Mesodermal cell (in vitro differentiated cells): Measurements from ENCODE around the gene ALDH1A2.
"Not testable (repeated sequence)": the region's sequence is repeated elsewhere in the genome, so short reads cannot be mapped to it uniquely, and the experiment has no call there.

Experiments
- H3K27ac ChIP-seq: 2 replicates; pipeline ENCODE4 v1.7.0; 2013; ENCODE audit warnings: mild to moderate bottlenecking, low read depth, low read length, moderate library complexity; ENCODE audit not compliant: severe bottlenecking
- H3K36me3 ChIP-seq: 2 replicates; pipeline ENCODE4 v1.7.1; 2013; ENCODE audit warnings: mild to moderate bottlenecking, low read length, moderate library complexity; ENCODE audit not compliant: control insufficient read depth, insufficient read depth
- H3K4me1 ChIP-seq: one replicate; pipeline ENCODE4 v1.7.1; 2013; ENCODE audit warnings: mild to moderate bottlenecking, low read length; ENCODE audit not compliant: insufficient read depth, control insufficient read depth, poor library complexity, severe bottlenecking
- H3K4me3 ChIP-seq: 2 replicates; pipeline ENCODE4 v1.7.0; 2013; ENCODE audit warnings: low read length, control low read depth, mild to moderate bottlenecking; ENCODE audit not compliant: insufficient read depth, poor library complexity, severe bottlenecking; ENCODE audit errors: extremely low read depth
- H3K9me3 ChIP-seq: 2 replicates; pipeline ENCODE4 v1.7.1; 2013; ENCODE audit warnings: mild to moderate bottlenecking, low read length, moderate library complexity; ENCODE audit not compliant: control insufficient read depth
- WGBS, 2 experiments: methylation state at CpG; one replicate each; pipeline ENCODE4 v1.1.5; 2013; ENCODE audit warnings: missing lambda C conversion rate in 2 of 2; ENCODE audit not compliant: insufficient coverage in 2 of 2; 5-methylcytosine and 5-hydroxymethylcytosine counted together

ALDH1A2 gene

DNA sequence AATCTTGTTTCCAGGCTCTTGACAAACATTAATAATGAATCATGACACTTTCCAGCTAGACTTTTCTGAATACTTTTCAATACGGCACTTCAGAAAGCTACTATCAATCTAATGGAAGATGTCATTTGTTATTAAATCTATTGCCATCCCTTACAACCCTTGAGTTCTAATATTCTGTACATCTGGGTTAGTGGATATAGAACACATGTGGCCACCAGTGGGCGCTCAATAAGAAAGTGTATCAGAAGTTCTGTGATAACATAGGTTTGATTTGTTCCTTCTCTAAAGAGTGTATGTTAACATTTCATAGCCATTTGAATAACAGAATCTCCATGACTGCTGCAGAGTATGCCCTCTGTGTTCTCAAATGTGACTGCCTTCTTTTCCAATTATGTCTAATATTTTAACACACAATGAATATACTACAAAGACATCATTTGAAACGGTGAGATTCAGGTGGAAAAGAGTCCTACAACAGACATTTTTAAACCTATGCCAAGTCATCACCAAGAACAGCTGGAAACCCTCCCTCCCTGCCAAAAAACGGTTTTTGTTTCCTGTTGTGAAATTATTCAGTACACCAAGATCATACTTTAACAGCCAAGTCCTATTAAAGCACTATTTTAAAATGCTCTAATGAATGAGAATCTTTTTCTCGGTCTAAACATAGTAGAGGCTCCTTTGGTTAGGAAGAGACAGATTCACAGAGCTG lies 22.2 kb downstream of the ALDH1A2 start:
- H3K9me3 ChIP-seq: no peaks in the 10 kb centered on the region
- H3K36me3 ChIP-seq: no peaks in the 10 kb centered on the region
- H3K4me3 ChIP-seq: no peak overlapping the region
- 67 to 100% methylated on average over 1 to 2 of the region's 5 CpGs for WGBS, 2 experiments
- no peaks in the 10 kb centered on the region for H3K4me1 ChIP-seq
- H3K27ac ChIP-seq: no peak overlapping the region

DNA sequence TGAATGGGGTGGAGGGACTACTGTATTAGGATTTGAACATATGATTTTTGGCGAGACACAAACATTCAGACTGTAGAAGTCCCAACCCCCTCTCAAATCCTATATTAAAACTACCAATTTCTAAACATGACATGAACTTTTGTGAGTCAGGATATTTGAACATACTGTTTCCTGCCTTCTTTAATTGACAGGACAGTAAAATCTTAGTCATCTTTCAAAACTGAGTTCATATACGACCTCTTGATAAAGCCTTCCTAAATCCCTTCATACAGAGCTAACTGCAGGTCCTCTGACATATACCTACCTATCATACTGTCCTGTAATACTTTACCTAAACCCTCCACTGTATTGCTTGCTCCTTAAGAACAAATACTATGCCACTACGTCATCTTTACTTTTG lies 23.5 kb downstream of the ALDH1A2 start:
- Histone ChIP-seq H3K4me1 (no peaks in the 10 kb centered on the region), H3K4me3 (no peak overlapping the region), H3K27ac (no peak overlapping the region), H3K9me3 (no peaks in the 10 kb centered on the region), H3K36me3 (no peaks in the 10 kb centered on the region)
- 57 to 73% methylated on average over 1 of the region's 3 CpGs for WGBS, 2 experiments

DNA sequence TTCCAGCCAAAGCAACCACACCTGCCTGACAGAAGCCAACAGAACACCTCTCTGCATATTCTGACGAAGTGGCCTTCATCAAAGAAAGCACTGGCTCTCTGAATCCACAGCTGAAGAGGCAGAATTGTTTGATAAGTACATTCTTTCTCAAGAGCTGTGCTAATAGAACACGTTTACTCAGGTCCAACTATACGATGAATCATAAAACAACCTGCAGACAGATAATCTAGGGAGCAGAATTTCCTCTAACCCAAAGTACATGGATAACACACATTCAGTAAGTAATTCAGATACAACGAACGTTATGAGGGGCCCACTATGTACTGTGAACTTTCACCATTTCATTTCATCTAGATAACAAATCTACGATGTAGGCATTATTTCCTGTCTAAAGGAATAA lies 25.4 kb downstream of the ALDH1A2 start:
- Histone ChIP-seq H3K9me3 (no peaks in the 10 kb centered on the region), H3K27ac (no peak overlapping the region), H3K4me3 (no peak overlapping the region), H3K4me1 (no peaks in the 10 kb centered on the region), H3K36me3 (no peaks in the 10 kb centered on the region)
- 77 to 88% methylated on average over 2 to 4 of the region's 6 CpGs for WGBS, 2 experiments

DNA sequence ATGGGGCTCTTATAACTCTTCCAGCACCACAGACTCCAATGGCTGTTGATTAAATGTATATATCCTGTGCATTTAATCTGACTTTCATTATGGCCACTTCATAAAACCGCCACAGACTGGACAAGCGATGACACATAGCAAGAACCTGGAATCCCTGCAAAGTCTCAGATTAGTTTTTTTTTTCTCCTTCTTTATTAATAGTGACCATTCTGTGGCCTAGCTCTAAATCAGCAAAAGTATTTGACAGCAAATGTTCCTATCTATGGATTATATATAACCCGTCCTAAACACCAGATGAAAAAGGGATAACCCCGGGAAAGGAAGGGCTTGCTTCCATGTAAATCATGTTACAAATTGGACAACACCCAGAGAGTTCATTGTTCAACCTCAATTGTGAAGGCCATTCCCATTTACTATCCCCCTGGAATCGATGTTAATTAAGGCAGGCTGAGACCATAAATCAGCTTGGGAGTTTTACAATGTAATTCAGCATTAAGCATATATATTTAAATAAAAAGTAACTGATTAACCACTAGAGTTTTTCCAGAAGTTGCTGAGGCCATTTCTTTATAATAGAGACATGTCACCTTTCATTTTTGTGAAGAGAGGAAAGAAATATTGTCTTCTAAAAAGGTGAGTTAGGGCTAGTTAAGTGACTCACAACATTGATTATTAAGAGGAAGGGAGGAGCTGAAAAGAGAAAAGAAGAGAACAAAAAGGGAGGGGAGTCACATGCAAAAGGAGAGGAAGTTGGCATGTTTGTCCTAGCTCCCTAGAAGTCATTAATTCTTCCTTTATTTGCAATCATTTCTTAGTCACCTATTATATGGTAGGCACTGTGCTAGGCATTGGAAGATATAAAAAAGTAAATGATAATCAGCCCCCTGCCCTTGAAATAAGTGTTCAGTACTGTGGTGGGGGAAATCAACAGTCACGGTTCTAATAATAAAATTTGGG lies 26.2 kb downstream of the ALDH1A2 start:
- 82 to 90% methylated on average over 2 to 3 of the region's 6 CpGs for WGBS, 2 experiments
- no peak overlapping the region for H3K27ac ChIP-seq
- H3K4me1 ChIP-seq: no peaks in the 10 kb centered on the region
- H3K9me3 ChIP-seq: no peaks in the 10 kb centered on the region
- no peaks in the 10 kb centered on the region for H3K36me3 ChIP-seq
- no peak overlapping the region for H3K4me3 ChIP-seq

DNA sequence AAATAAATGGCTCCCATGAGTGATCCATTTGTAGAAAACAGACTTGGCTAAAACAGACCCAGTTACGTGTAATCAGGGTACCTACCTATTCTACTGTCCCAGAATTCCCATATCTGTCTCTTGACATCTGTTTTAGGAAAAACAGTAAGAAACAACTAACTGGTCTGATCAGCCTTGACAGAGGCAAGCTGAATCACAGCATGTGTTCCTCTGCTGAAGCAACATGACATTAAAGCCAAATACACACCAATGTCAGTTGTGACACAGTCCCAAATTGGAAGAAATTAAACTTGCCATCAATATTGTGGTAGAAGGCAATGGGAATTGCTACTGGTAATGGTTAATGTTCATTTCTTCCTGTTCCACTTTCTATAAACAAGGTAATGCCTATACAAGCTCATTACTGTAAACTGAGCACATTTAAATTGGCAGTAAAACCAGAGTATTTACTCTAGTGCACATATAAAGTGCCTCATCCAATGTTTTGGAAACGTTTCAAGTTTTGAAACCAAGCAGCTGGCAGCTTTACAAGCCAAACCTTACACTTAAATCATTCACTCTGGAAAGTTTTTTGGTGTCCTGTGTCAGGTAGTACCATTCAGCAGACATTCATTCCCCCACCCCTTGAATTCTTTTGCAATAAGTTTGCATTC lies 27.0 kb downstream of the ALDH1A2 start:
- Histone ChIP-seq H3K4me3 (no peak overlapping the region), H3K36me3 (no peaks in the 10 kb centered on the region), H3K4me1 (no peaks in the 10 kb centered on the region), H3K27ac (no peak overlapping the region), H3K9me3 (no peaks in the 10 kb centered on the region)
- 57 to 60% methylated on average over 2 of the region's 2 CpGs for WGBS, 2 experiments

DNA sequence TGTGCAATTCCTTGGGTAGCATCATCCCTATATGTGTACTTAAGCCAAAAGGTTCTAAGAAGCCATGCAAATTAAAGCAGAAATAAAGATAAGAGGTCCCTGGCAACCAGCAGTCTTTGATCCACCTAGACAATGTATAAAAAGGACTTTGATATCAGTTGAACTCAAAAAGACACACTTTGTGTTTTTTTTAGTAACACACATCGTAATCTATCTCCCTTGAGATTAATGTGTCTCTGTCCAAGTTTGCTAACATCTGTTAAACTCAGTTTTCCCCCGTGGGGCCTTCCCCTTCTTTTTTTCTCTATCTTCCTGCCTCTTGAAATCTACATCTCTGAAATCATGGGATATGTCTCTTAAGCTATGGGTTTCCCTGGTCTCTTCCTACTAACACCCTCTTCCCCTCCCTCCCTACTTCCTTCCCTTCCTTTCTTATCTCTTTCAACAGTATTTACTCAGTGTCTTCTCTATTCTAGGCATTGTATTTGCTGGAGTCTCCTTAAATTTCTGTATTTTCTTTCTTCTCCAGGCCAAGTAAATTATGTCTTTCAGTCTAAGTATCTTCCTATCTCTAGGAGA lies 27.7 kb downstream of the ALDH1A2 start:
- Histone ChIP-seq H3K4me3 (no peak overlapping the region), H3K27ac (no peak overlapping the region), H3K9me3 (no peaks in the 10 kb centered on the region), H3K4me1 (no peaks in the 10 kb centered on the region), H3K36me3 (no peaks in the 10 kb centered on the region)
- 67 to 69% methylated on average over 1 to 2 of the region's 2 CpGs for WGBS, 2 experiments

DNA sequence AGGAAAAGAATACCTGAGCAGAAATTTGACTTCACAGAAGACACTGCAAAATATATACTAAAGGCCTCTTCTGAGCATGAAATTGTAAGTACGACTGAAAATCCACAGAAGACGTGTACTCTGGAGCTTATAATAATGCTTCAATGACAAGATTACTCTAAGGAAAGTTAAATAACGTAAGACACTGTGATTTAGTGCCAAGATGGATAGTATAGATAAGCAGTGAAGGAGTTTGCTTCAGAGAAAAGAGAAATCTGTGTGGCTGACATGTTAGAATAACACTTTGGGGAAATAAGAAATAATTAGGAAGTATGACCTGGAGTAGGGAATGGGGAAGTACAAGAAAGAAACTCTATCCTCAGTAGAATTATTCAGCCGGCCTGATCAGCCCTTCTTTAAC lies 28.9 kb downstream of the ALDH1A2 start:
- H3K4me1 ChIP-seq: no peaks in the 10 kb centered on the region
- H3K36me3 ChIP-seq: no peaks in the 10 kb centered on the region
- no peaks in the 10 kb centered on the region for H3K9me3 ChIP-seq
- H3K27ac ChIP-seq: no peak overlapping the region
- no peak overlapping the region for H3K4me3 ChIP-seq
- 86 to 100% methylated on average over 1 to 2 of the region's 4 CpGs for WGBS, 2 experiments

DNA sequence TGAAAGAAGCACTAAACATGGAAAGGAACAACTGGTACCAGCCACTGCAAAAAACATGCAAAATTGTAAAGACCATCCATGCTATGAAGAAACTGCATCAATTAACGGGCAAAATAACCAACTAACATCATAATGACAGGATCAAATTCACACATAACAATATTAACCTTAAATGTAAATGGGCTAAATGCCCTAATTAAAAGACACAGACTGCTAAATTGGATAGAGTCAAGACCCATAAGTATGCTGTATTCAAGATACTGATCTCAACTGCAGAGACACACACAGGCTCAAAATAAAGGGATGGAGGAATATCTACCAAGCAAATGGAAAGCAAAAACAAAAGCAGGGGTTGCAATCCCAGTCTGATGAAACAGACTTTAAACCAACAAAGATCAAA lies 37.1 kb downstream of the ALDH1A2 start:
- not testable (repeated sequence) for H3K9me3 ChIP-seq, H3K4me1 ChIP-seq, H3K4me3 ChIP-seq, H3K36me3 ChIP-seq, H3K27ac ChIP-seq
- no CpG with 5 or more reads among the region's 1 CpG for WGBS, 2 experiments

DNA sequence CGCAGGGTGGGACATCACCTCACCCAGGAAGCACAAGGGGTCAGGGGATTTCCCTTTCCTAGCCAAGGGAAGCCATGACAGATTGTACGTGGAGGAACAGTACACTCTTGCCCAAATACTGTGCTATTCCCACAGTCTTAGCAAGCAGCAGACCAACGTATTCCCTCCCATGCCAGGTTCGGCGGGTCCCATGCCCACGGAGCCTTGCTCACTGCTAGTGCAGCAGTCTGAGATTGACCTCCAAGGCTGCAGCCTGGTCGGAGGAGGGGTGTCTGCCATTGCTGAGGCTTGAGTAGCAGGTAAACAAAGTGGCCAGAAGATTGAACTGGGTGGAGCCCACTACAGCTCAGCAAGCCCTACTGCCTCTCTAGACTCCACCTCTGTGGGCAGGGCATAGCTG lies 39.0 kb downstream of the ALDH1A2 start:
- 90 to 94% methylated on average over 6 to 7 of the region's 7 CpGs for WGBS, 2 experiments
- Histone ChIP-seq H3K4me3 (no peak overlapping the region), H3K36me3 (no peaks in the 10 kb centered on the region), H3K4me1 (no peaks in the 10 kb centered on the region), H3K9me3 (peaks cover 7% of the 10 kb centered on the region), H3K27ac (no peak overlapping the region)

DNA sequence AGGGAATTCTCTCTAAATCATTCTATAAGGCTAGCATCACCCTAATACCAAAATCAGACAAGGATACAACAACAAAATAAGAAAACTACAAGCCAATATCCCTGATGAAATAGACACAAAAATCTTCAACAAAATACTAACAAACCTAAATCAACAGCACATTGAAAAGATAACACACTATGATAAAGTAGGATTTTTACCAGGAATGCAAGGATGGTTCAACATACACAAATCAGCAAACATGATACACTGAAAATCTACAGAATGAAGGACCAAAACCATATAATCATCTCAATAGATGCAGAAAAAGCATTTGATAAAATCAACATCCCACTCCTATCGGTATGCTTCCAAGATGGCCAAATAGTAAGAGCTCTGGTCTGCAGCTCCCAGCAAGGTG lies 39.5 kb downstream of the ALDH1A2 start:
- H3K27ac ChIP-seq: no peak overlapping the region
- no peaks in the 10 kb centered on the region for H3K36me3 ChIP-seq
- H3K4me3 ChIP-seq: no peak overlapping the region
- H3K9me3 ChIP-seq: peaks cover 7% of the 10 kb centered on the region
- 93 to 100% methylated on average over 1 of the region's 1 CpG for WGBS, 2 experiments
- no peaks in the 10 kb centered on the region for H3K4me1 ChIP-seq
